Neutrophil (primary cell): Measurements from ENCODE around the gene PSMA1.
A peak's percentile ranks its signal among the peaks of the same experiment; 100 is the strongest.

Source experiments
- H3K27ac ChIP-seq: fragments of 200-600 bp; sonication (generic); 2 replicates; pipeline ENCODE4 v1.5.1; 2016; ENCODE audit warnings: mild to moderate bottlenecking, moderate library complexity
- H3K27me3 ChIP-seq: fragments of 200-600 bp; sonication (generic); 2 replicates; pipeline ENCODE4 v1.6.0; 2016; ENCODE audit warnings: mild to moderate bottlenecking
- H3K36me3 ChIP-seq: fragments of 200-600 bp; sonication (generic); 2 replicates; pipeline ENCODE4 v1.5.1; 2017
- H3K4me1 ChIP-seq, 2 experiments: fragments of 200-600 bp in 1 of 2; sonication (generic) in 1 of 2; 1 replicate in 1 of 2; 2 replicates in 1 of 2; pipeline versions ENCODE4 v1.5.1 to v1.6.1; 2013 to 2016; ENCODE audit warnings: low read depth in 1 of 2, low read length in 1 of 2, mild to moderate bottlenecking in 1 of 2, moderate library complexity in 1 of 2; ENCODE audit not compliant: control insufficient read depth in 1 of 2, insufficient read depth in 1 of 2
- H3K4me3 ChIP-seq, 2 experiments: fragments of 200-600 bp in 1 of 2; sonication (generic) in 1 of 2; 1 replicate in 1 of 2; 2 replicates in 1 of 2; pipeline ENCODE4 v1.5.1; 2013 to 2016; ENCODE audit warnings: low read depth in 1 of 2, low read length in 1 of 2, mild to moderate bottlenecking in 1 of 2, moderate library complexity in 1 of 2
- H3K9me3 ChIP-seq: fragments of 200-600 bp; sonication (generic); 2 replicates; pipeline ENCODE4 v1.5.1; 2016
- CTCF ChIP-seq: fragments of 200-600 bp; sonication (generic); IDR thresholded peaks from 2 replicates; pipeline ENCODE4 v1.5.1; 2016; ENCODE audit warnings: antibody characterized with exemption

The PSMA1 gene

DNA sequence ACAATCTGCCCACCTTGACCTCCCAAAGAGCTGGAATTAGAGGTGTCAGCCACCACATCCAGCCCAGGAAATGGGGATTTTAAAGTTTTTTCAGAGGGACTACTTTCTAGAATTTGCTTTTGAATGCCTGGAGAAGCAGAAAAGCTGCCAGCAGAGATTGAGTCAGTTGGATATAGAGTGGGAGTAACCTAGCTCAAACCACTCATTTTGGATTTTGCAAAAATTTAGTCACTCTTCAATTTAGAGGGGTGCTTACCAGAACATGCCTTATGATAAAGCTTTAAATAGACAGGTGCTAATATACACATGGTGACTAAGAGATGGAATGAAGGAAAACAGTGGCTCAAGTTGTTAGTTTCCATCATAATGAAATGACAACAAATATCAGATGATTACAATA is 26.5 kb upstream of the PSMA1 start:
- no peak overlapping the region for H3K4me3 ChIP-seq
- no peak overlapping the region for H3K27ac ChIP-seq
- no peaks in the 10 kb centered on the region for H3K36me3 ChIP-seq
- no peaks in the 10 kb centered on the region for H3K9me3 ChIP-seq
- peaks cover 41 to 42% of the 10 kb centered on the region in 2 experiments for H3K4me1 ChIP-seq
- H3K27me3 ChIP-seq, result no peaks in the 10 kb centered on the region
- TF ChIP-seq CTCF, result no peak

GRCh38 chr11:14544611-14545010 is 24.4 kb upstream of the PSMA1 start:
- TF ChIP-seq CTCF, result no peak
- Histone ChIP-seq H3K4me1 (peaks cover 61 to 63% of the 10 kb centered on the region in 2 experiments), H3K27me3 (no peaks in the 10 kb centered on the region), H3K9me3 (no peaks in the 10 kb centered on the region), H3K27ac (peak overlapping the region; percentile 80), H3K4me3 (peak overlapping the region in 1 of 2 experiments; percentile 16), H3K36me3 (no peaks in the 10 kb centered on the region)

GRCh38 chr11:14543260-14543659 is 23.1 kb upstream of the PSMA1 start:
- no peak overlapping the region for H3K4me3 ChIP-seq
- no peaks in the 10 kb centered on the region for H3K36me3 ChIP-seq
- TF ChIP-seq CTCF, result no peak
- H3K4me1 ChIP-seq, result peaks cover 61 to 63% of the 10 kb centered on the region in 2 experiments
- no peaks in the 10 kb centered on the region for H3K27me3 ChIP-seq
- H3K27ac ChIP-seq, result peak overlapping the region; percentile 80
- H3K9me3 ChIP-seq, result no peaks in the 10 kb centered on the region

DNA sequence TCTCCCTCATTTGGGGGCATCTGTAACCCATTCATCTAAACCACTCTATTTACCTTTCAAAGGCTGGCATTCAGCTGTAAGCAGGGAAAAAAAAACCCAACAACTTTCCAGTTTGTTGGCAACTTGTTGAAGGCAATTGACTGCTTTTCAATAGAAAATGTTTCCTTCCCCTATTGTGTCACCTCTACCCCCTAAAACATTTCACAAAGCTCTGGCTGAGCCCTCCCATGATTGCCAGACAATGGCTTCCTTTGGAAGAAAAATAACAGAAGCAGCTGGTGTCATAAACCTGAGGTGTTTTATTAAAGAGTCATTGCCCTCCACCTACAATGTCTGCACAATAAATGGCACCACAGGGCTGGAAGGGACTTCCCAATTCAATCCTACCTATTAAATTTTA is 22.1 kb upstream of the PSMA1 start:
- TF ChIP-seq CTCF, result no peak
- H3K36me3 ChIP-seq, result no peaks in the 10 kb centered on the region
- peaks cover 66 to 68% of the 10 kb centered on the region in 2 experiments for H3K4me1 ChIP-seq
- no peak overlapping the region for H3K4me3 ChIP-seq
- H3K9me3 ChIP-seq, result no peaks in the 10 kb centered on the region
- H3K27ac ChIP-seq, result peak overlapping the region; percentile 80
- no peaks in the 10 kb centered on the region for H3K27me3 ChIP-seq

- no peaks in the 10 kb centered on the region for H3K9me3 ChIP-seq
- H3K4me1 ChIP-seq, result peaks cover 73 to 75% of the 10 kb centered on the region in 2 experiments
- no peaks in the 10 kb centered on the region for H3K36me3 ChIP-seq
- H3K27ac ChIP-seq, result peak overlapping the region; percentile 80
- TF ChIP-seq CTCF, result no peak
- H3K4me3 ChIP-seq, result no peak overlapping the region
- H3K27me3 ChIP-seq, result no peaks in the 10 kb centered on the region
These were observed 21.2 kb upstream of the PSMA1 start for GRCh38 chr11:14541192-14541947.
